Effector memory CD4-positive, alpha-beta T cell (primary cell): ENCODE results near the gene CEACAM16.

Source experiments
- DNase-seq, 3 donors: peaks; one replicate each; pipeline ENCODE4 v3.0.0-alpha.2; 2020
- H3K27ac ChIP-seq: 2 replicates; pipeline ENCODE4 v1.7.0; 2013; ENCODE audit warnings: mild to moderate bottlenecking, low read length, moderate library complexity; ENCODE audit not compliant: insufficient read depth, poor library complexity, severe bottlenecking
- H3K27me3 ChIP-seq: replicated peaks from 2 replicates; pipeline ENCODE4 v1.7.0; 2013; ENCODE audit warnings: mild to moderate bottlenecking, low read length; ENCODE audit not compliant: insufficient read depth, control insufficient read depth, poor library complexity, severe bottlenecking
- H3K36me3 ChIP-seq: 2 replicates; pipeline ENCODE4 v1.7.0; 2013; ENCODE audit warnings: mild to moderate bottlenecking, low read length, moderate library complexity; ENCODE audit not compliant: control insufficient read depth, insufficient read depth
- H3K4me1 ChIP-seq: 2 replicates; pipeline ENCODE4 v1.7.0; 2013; ENCODE audit warnings: low read length, mild to moderate bottlenecking; ENCODE audit not compliant: control insufficient read depth, insufficient read depth, poor library complexity, severe bottlenecking
- H3K4me3 ChIP-seq: 2 replicates; pipeline ENCODE4 v1.7.0; 2013; ENCODE audit warnings: low read length, low read depth, mild to moderate bottlenecking; ENCODE audit not compliant: insufficient read depth, poor library complexity, severe bottlenecking
- H3K9me3 ChIP-seq: 2 replicates; pipeline ENCODE4 v1.7.0; 2013; ENCODE audit warnings: mild to moderate bottlenecking, low read length, moderate library complexity; ENCODE audit not compliant: control insufficient read depth

The CEACAM16 gene

GRCh38 chr19:44759083-44759804 lies 60.3 kb downstream of the CEACAM16 start:
- Histone ChIP-seq H3K4me3 (no peak overlapping the region), H3K9me3 (no peaks in the 10 kb centered on the region), H3K27ac (no peak overlapping the region), H3K4me1 (peaks cover 26% of the 10 kb centered on the region), H3K36me3 (peaks cover 32% of the 10 kb centered on the region), H3K27me3 (no peaks in the 10 kb centered on the region)
- DNase-seq, result no peak
